ENCODE results near the gene AUNIP. TPM values are rescaled to one million over a fixed set of nuclear protein-coding genes. Genes with fewer than 3 reads are reported as not detected.

The AUNIP gene
- total and polyA plus RNA-seq, 10 donors, result 0.07 to 1.3 (median 0.61) TPM; not detected in 3

- Histone ChIP-seq H3K27me3 (replicated peaks in 1 of 7) (no peaks in the 10 kb centered on the region), H3K4me1 (peaks cover 5 to 18% (median 10%) of the 10 kb centered on the region in 6 donors), H3K27ac (no peak overlapping the region), H3K36me3 (peaks cover 0 to 21% (median under 1%) of the 10 kb centered on the region in 6 donors), H3K4me3 (no peak overlapping the region), H3K9me3 (no peaks in the 10 kb centered on the region)
- 63 to 70% (median 69%) methylated on average over 4 of the region's 4 CpGs for WGBS, 5 donors
- TF ChIP-seq POLR2A (IDR thresholded peaks at IDR 0.05), result no peak
- TF ChIP-seq POLR2AphosphoS5 (IDR thresholded peaks at IDR 0.05), result no peak
- no peak for TF ChIP-seq CTCF (IDR thresholded peaks at IDR 0.05 in 8 of 11, conservative IDR thresholded peaks at IDR 0.05 in 3 of 11)
- intact Hi-C loops (cut with DNase I; ENCODE audit: low total_unique reads), result no loop called here
- no peak for DNase-seq
These were observed 67.1 kb downstream of the AUNIP start for GRCh38 chr1:25792115-25792514.

- Histone ChIP-seq H3K27me3 (replicated peaks in 1 of 7) (no peaks in the 10 kb centered on the region), H3K4me1 (peaks cover 0 to 2% (median 0%) of the 10 kb centered on the region in 6 donors), H3K9me3 (no peaks in the 10 kb centered on the region), H3K4me3 (no peak overlapping the region), H3K36me3 (peaks cover 0 to 33% (median 6%) of the 10 kb centered on the region in 6 donors), H3K27ac (no peak overlapping the region)
- intact Hi-C loops (cut with DNase I; ENCODE audit: low total_unique reads), result no loop called here
- TF ChIP-seq CTCF (IDR thresholded peaks at IDR 0.05 in 8 of 11, conservative IDR thresholded peaks at IDR 0.05 in 3 of 11) (no peak), POLR2A (IDR thresholded peaks at IDR 0.05) (no peak), POLR2AphosphoS5 (IDR thresholded peaks at IDR 0.05) (no peak)
- 87 to 89% (median 87%) methylated on average over 6 of the region's 6 CpGs for WGBS, 5 donors
- DNase-seq, result no peak
These were observed 68.8 kb downstream of the AUNIP start for GRCh38 chr1:25790472-25790871.

GRCh38 chr1:25787760-25788166 is 71.5 kb downstream of the AUNIP start:
- intact Hi-C loops (cut with DNase I; ENCODE audit: low total_unique reads), result no loop called here
- 83 to 95% (median 88%) methylated on average over 5 of the region's 5 CpGs for WGBS, 5 donors

More at GRCh38 chr1:25787760-25788166, 71.5 kb downstream of the AUNIP start:
- DNase-seq, result no peak
- Histone ChIP-seq H3K36me3 (peaks cover 0 to 60% (median 10%) of the 10 kb centered on the region in 6 donors), H3K4me1 (peaks cover 0 to 4% (median 0%) of the 10 kb centered on the region in 6 donors), H3K4me3 (no peak overlapping the region), H3K9me3 (no peaks in the 10 kb centered on the region), H3K27me3 (replicated peaks in 1 of 7) (no peaks in the 10 kb centered on the region), H3K27ac (no peak overlapping the region)
- no peak for TF ChIP-seq CTCF (IDR thresholded peaks at IDR 0.05 in 8 of 11, conservative IDR thresholded peaks at IDR 0.05 in 3 of 11)
- no peak for TF ChIP-seq POLR2AphosphoS5 (IDR thresholded peaks at IDR 0.05)
- no peak for TF ChIP-seq POLR2A (IDR thresholded peaks at IDR 0.05)
